Measurements from ENCODE around the gene CIAO2B.

CIAO2B gene

GRCh38 chr16:66954097-66954659 lies 20.0 kb upstream of the CIAO2B start:
- peaks cover 0 to 7% of the 10 kb centered on the region in 2 donors for H3K9me3 ChIP-seq (ENCODE audit: control insufficient read depth in 1 of 2, low read length in 2 of 2)
- H3K36me3 ChIP-seq (ENCODE audit: control insufficient read depth in 1 of 2, insufficient read depth in 2 of 2, low read length in 2 of 2): no peaks in the 10 kb centered on the region
- peaks cover 0 to under 1% of the 10 kb centered on the region in 2 donors for H3K4me1 ChIP-seq (ENCODE audit: control insufficient read depth in 1 of 2, insufficient read depth in 2 of 2, low read length in 2 of 2)
- no peak overlapping the region for H3K4me3 ChIP-seq (ENCODE audit: low read depth in 1 of 2, low read length in 2 of 2)
- no peaks in the 10 kb centered on the region for H3K27me3 ChIP-seq (ENCODE audit: low read depth, low read length)
- no peak overlapping the region for H3K27ac ChIP-seq (ENCODE audit: low read length)

- Histone ChIP-seq H3K27ac (ENCODE audit: low read length) (no peak overlapping the region), H3K36me3 (ENCODE audit: control insufficient read depth in 1 of 2, insufficient read depth in 2 of 2, low read length in 2 of 2) (no peaks in the 10 kb centered on the region), H3K4me1 (ENCODE audit: control insufficient read depth in 1 of 2, insufficient read depth in 2 of 2, low read length in 2 of 2) (peaks cover 0 to 7% of the 10 kb centered on the region in 2 donors), H3K27me3 (ENCODE audit: low read depth, low read length) (no peaks in the 10 kb centered on the region), H3K4me3 (ENCODE audit: low read depth in 1 of 2, low read length in 2 of 2) (no peak overlapping the region), H3K9me3 (ENCODE audit: control insufficient read depth in 1 of 2, low read length in 2 of 2) (peaks cover 0 to 7% of the 10 kb centered on the region in 2 donors)
These were observed 19.4 kb upstream of the CIAO2B start for GRCh38 chr16:66953462-66954096.

GRCh38 chr16:66952430-66953110 lies 18.4 kb upstream of the CIAO2B start:
- H3K9me3 ChIP-seq (ENCODE audit: control insufficient read depth in 1 of 2, low read length in 2 of 2): peaks cover 0 to 7% of the 10 kb centered on the region in 2 donors
- H3K27me3 ChIP-seq (ENCODE audit: low read depth, low read length): no peaks in the 10 kb centered on the region
- H3K36me3 ChIP-seq (ENCODE audit: control insufficient read depth in 1 of 2, insufficient read depth in 2 of 2, low read length in 2 of 2): no peaks in the 10 kb centered on the region
- H3K4me3 ChIP-seq (ENCODE audit: low read depth in 1 of 2, low read length in 2 of 2): no peak overlapping the region
- no peak overlapping the region for H3K27ac ChIP-seq (ENCODE audit: low read length)
- peaks cover 0 to 8% of the 10 kb centered on the region in 2 donors for H3K4me1 ChIP-seq (ENCODE audit: control insufficient read depth in 1 of 2, insufficient read depth in 2 of 2, low read length in 2 of 2)

- H3K9me3 ChIP-seq (ENCODE audit: control insufficient read depth in 1 of 2, low read length in 2 of 2): peaks cover 0 to 7% of the 10 kb centered on the region in 2 donors
- no peak overlapping the region for H3K27ac ChIP-seq (ENCODE audit: low read length)
- H3K4me3 ChIP-seq (ENCODE audit: low read depth in 1 of 2, low read length in 2 of 2): no peak overlapping the region
- H3K36me3 ChIP-seq (ENCODE audit: control insufficient read depth in 1 of 2, insufficient read depth in 2 of 2, low read length in 2 of 2): no peaks in the 10 kb centered on the region
- no peaks in the 10 kb centered on the region for H3K27me3 ChIP-seq (ENCODE audit: low read depth, low read length)
- H3K4me1 ChIP-seq (ENCODE audit: control insufficient read depth in 1 of 2, insufficient read depth in 2 of 2, low read length in 2 of 2): peaks cover 0 to 8% of the 10 kb centered on the region in 2 donors
These were observed 17.0 kb upstream of the CIAO2B start for GRCh38 chr16:66950971-66951790.

GRCh38 chr16:66950437-66950836 lies 16.2 kb upstream of the CIAO2B start:
- H3K4me3 ChIP-seq (ENCODE audit: low read depth in 1 of 2, low read length in 2 of 2): no peak overlapping the region
- peaks cover 0 to 7% of the 10 kb centered on the region in 2 donors for H3K9me3 ChIP-seq (ENCODE audit: control insufficient read depth in 1 of 2, low read length in 2 of 2)
- H3K27ac ChIP-seq (ENCODE audit: low read length): no peak overlapping the region
- no peaks in the 10 kb centered on the region for H3K27me3 ChIP-seq (ENCODE audit: low read depth, low read length)
- no peaks in the 10 kb centered on the region for H3K36me3 ChIP-seq (ENCODE audit: control insufficient read depth in 1 of 2, insufficient read depth in 2 of 2, low read length in 2 of 2)
- H3K4me1 ChIP-seq (ENCODE audit: control insufficient read depth in 1 of 2, insufficient read depth in 2 of 2, low read length in 2 of 2): peaks cover 0 to 8% of the 10 kb centered on the region in 2 donors

- Histone ChIP-seq H3K27ac (ENCODE audit: low read length) (no peak overlapping the region), H3K36me3 (ENCODE audit: control insufficient read depth in 1 of 2, insufficient read depth in 2 of 2, low read length in 2 of 2) (no peaks in the 10 kb centered on the region), H3K4me1 (ENCODE audit: control insufficient read depth in 1 of 2, insufficient read depth in 2 of 2, low read length in 2 of 2) (peaks cover 0 to 8% of the 10 kb centered on the region in 2 donors), H3K9me3 (ENCODE audit: control insufficient read depth in 1 of 2, low read length in 2 of 2) (peaks cover 0 to 7% of the 10 kb centered on the region in 2 donors), H3K4me3 (ENCODE audit: low read depth in 1 of 2, low read length in 2 of 2) (no peak overlapping the region), H3K27me3 (ENCODE audit: low read depth, low read length) (no peaks in the 10 kb centered on the region)
These were observed 15.3 kb upstream of the CIAO2B start for GRCh38 chr16:66949472-66949871.

GRCh38 chr16:66948837-66949225 lies 14.6 kb upstream of the CIAO2B start:
- Histone ChIP-seq H3K4me3 (ENCODE audit: low read depth in 1 of 2, low read length in 2 of 2) (peak overlapping the region in 1 of 2 donors; percentile 69), H3K27ac (ENCODE audit: low read length) (no peak overlapping the region), H3K36me3 (ENCODE audit: control insufficient read depth in 1 of 2, insufficient read depth in 2 of 2, low read length in 2 of 2) (peaks cover 0 to 3% of the 10 kb centered on the region in 2 donors), H3K9me3 (ENCODE audit: control insufficient read depth in 1 of 2, low read length in 2 of 2) (peaks cover 0 to 7% of the 10 kb centered on the region in 2 donors), H3K4me1 (ENCODE audit: control insufficient read depth in 1 of 2, insufficient read depth in 2 of 2, low read length in 2 of 2) (peaks cover 0 to 8% of the 10 kb centered on the region in 2 donors), H3K27me3 (ENCODE audit: low read depth, low read length) (no peaks in the 10 kb centered on the region)

- Histone ChIP-seq H3K27ac (ENCODE audit: low read length) (no peak overlapping the region), H3K4me1 (ENCODE audit: control insufficient read depth in 1 of 2, insufficient read depth in 2 of 2, low read length in 2 of 2) (peaks cover 0 to 8% of the 10 kb centered on the region in 2 donors), H3K4me3 (ENCODE audit: low read depth in 1 of 2, low read length in 2 of 2) (peak overlapping the region; percentile 55 to 69), H3K9me3 (ENCODE audit: control insufficient read depth in 1 of 2, low read length in 2 of 2) (peaks cover 0 to 7% of the 10 kb centered on the region in 2 donors), H3K36me3 (ENCODE audit: control insufficient read depth in 1 of 2, insufficient read depth in 2 of 2, low read length in 2 of 2) (peaks cover 1 to 9% of the 10 kb centered on the region in 2 donors), H3K27me3 (ENCODE audit: low read depth, low read length) (no peaks in the 10 kb centered on the region)
These were observed 14.1 kb upstream of the CIAO2B start for GRCh38 chr16:66948134-66948836.

GRCh38 chr16:66947302-66948065 lies 13.3 kb upstream of the CIAO2B start:
- no peaks in the 10 kb centered on the region for H3K27me3 ChIP-seq (ENCODE audit: low read depth, low read length)
- H3K4me3 ChIP-seq (ENCODE audit: low read depth in 1 of 2, low read length in 2 of 2): peak overlapping the region; percentile 55 to 69
- peaks cover 0 to 8% of the 10 kb centered on the region in 2 donors for H3K4me1 ChIP-seq (ENCODE audit: control insufficient read depth in 1 of 2, insufficient read depth in 2 of 2, low read length in 2 of 2)
- peaks cover 9 to 17% of the 10 kb centered on the region in 2 donors for H3K36me3 ChIP-seq (ENCODE audit: control insufficient read depth in 1 of 2, insufficient read depth in 2 of 2, low read length in 2 of 2)
- peaks cover 0 to 7% of the 10 kb centered on the region in 2 donors for H3K9me3 ChIP-seq (ENCODE audit: control insufficient read depth in 1 of 2, low read length in 2 of 2)
- no peak overlapping the region for H3K27ac ChIP-seq (ENCODE audit: low read length)

- H3K27ac ChIP-seq (ENCODE audit: low read length): no peak overlapping the region
These were observed 12.7 kb upstream of the CIAO2B start for GRCh38 chr16:66946974-66947301.

More at GRCh38 chr16:66946974-66947301, 12.7 kb upstream of the CIAO2B start:
- no peak overlapping the region for H3K4me3 ChIP-seq (ENCODE audit: low read depth in 1 of 2, low read length in 2 of 2)
- H3K27me3 ChIP-seq (ENCODE audit: low read depth, low read length): no peaks in the 10 kb centered on the region
- H3K36me3 ChIP-seq (ENCODE audit: control insufficient read depth in 1 of 2, insufficient read depth in 2 of 2, low read length in 2 of 2): peaks cover 15 to 22% of the 10 kb centered on the region in 2 donors
- peaks cover 0 to 7% of the 10 kb centered on the region in 2 donors for H3K9me3 ChIP-seq (ENCODE audit: control insufficient read depth in 1 of 2, low read length in 2 of 2)
- H3K4me1 ChIP-seq (ENCODE audit: control insufficient read depth in 1 of 2, insufficient read depth in 2 of 2, low read length in 2 of 2): peaks cover 0 to 8% of the 10 kb centered on the region in 2 donors

Measured in muscle layer of duodenum (tissue), 2 donors.